Measurements from ENCODE around the gene SCTR.

GRCh38 chr2:119550346-119550745 lies 26.1 kb upstream of the SCTR start:
- TF ChIP-seq, protein P1, sequence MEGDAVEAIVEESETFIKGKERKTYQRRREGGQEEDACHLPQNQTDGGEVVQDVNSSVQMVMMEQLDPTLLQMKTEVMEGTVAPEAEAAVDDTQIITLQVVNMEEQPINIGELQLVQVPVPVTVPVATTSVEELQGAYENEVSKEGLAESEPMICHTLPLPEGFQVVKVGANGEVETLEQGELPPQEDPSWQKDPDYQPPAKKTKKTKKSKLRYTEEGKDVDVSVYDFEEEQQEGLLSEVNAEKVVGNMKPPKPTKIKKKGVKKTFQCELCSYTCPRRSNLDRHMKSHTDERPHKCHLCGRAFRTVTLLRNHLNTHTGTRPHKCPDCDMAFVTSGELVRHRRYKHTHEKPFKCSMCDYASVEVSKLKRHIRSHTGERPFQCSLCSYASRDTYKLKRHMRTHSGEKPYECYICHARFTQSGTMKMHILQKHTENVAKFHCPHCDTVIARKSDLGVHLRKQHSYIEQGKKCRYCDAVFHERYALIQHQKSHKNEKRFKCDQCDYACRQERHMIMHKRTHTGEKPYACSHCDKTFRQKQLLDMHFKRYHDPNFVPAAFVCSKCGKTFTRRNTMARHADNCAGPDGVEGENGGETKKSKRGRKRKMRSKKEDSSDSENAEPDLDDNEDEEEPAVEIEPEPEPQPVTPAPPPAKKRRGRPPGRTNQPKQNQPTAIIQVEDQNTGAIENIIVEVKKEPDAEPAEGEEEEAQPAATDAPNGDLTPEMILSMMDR (IDR thresholded peaks at IDR 0.05): no peak
- TF ChIP-seq POLR2AphosphoS5 (IDR thresholded peaks at IDR 0.05) (no peak), POLR2A (IDR thresholded peaks at IDR 0.05) (no peak)
